ENCODE results near the gene NNAT. TPM values are rescaled to one million over a fixed set of nuclear protein-coding genes. Genes with fewer than 3 reads are reported as not detected.

The NNAT gene
- total and polyA plus RNA-seq, 12 donors, result 0.24 to 1.1 (median 0.46) TPM; not detected in 5

- no peak for ATAC-seq
- intact Hi-C loops (cut with DNase I), result loop anchor here in 9 of 10 donors (5.0 to 10.0 kb wide), 7 partner anchors 145 to 335 kb away; partner anchors contain the start of gene MANBAL (in 1 of the 9)
- H3K27ac ChIP-seq, result no peak overlapping the region
- no peaks in the 10 kb centered on the region for H3K27me3 ChIP-seq
- no peaks in the 10 kb centered on the region for H3K36me3 ChIP-seq
- H3K4me3 ChIP-seq, result no peak overlapping the region
- no peak for DNase-seq
- H3K9me3 ChIP-seq, result no peaks in the 10 kb centered on the region
- TF ChIP-seq CTCF (IDR thresholded peaks at IDR 0.05), result no peak
- H3K4me1 ChIP-seq, result peaks cover 0 to 15% (median 6%) of the 10 kb centered on the region in 9 donors
- 94 to 96% methylated on average over 3 of the region's 3 CpGs for WGBS, 2 donors
Measured at GRCh38 chr20:37531856-37532255, 10.8 kb downstream of the NNAT start.

- Histone ChIP-seq H3K27ac (no peak overlapping the region), H3K9me3 (no peaks in the 10 kb centered on the region), H3K36me3 (no peaks in the 10 kb centered on the region), H3K4me1 (peaks cover 0 to 14% (median 5%) of the 10 kb centered on the region in 9 donors), H3K27me3 (no peaks in the 10 kb centered on the region), H3K4me3 (no peak overlapping the region)
- intact Hi-C loops (cut with DNase I), result loop anchor here in 9 of 10 donors (5.0 to 10.0 kb wide), 7 partner anchors 146 to 336 kb away; partner anchors contain the start of gene MANBAL (in 1 of the 9)
- no peak for TF ChIP-seq CTCF (IDR thresholded peaks at IDR 0.05)
- no peak for ATAC-seq
- DNase-seq, result no peak
- 83 to 84% methylated on average over 2 of the region's 2 CpGs for WGBS, 2 donors
Measured at GRCh38 chr20:37533154-37533715, 12.2 kb downstream of the NNAT start.

- Histone ChIP-seq H3K36me3 (no peaks in the 10 kb centered on the region), H3K4me3 (no peak overlapping the region), H3K9me3 (no peaks in the 10 kb centered on the region), H3K27me3 (no peaks in the 10 kb centered on the region), H3K27ac (no peak overlapping the region), H3K4me1 (peaks cover 0 to 8% (median 0%) of the 10 kb centered on the region in 9 donors)
- 67 to 72% methylated on average over 6 of the region's 6 CpGs for WGBS, 2 donors
- ATAC-seq (peak; percentile 81 to 92 (median 86)), DNase-seq (peak in 1 of 2 donors; percentile 64)
- intact Hi-C loops (cut with DNase I), result loop anchor here (1.0 to 10.0 kb wide), 16 partner anchors 147 to 342 kb away; partner anchors contain the start of gene MANBAL (in 1 of the 10)
- TF ChIP-seq CTCF (IDR thresholded peaks at IDR 0.05), result peak; percentile 78 to 92 (median 88)
Measured at GRCh38 chr20:37534401-37535157, 13.5 kb downstream of the NNAT start.

- no peak overlapping the region for H3K4me3 ChIP-seq
- TF ChIP-seq CTCF (IDR thresholded peaks at IDR 0.05), result no peak
- no peaks in the 10 kb centered on the region for H3K9me3 ChIP-seq
- intact Hi-C loops (cut with DNase I), result loop anchor here in 8 of 10 donors (2.0 to 10.0 kb wide), 9 partner anchors 151 to 343 kb away; no protein-coding TSS in a partner anchor
- H3K36me3 ChIP-seq, result no peaks in the 10 kb centered on the region
- no peaks in the 10 kb centered on the region for H3K27me3 ChIP-seq
- no peak overlapping the region for H3K27ac ChIP-seq
- peaks cover 0 to 8% (median 0%) of the 10 kb centered on the region in 9 donors for H3K4me1 ChIP-seq
- 71 to 72% methylated on average over 10 of the region's 10 CpGs for WGBS, 2 donors
- DNase-seq (no peak), ATAC-seq (no peak)
Measured at GRCh38 chr20:37535443-37536132, 14.5 kb downstream of the NNAT start.

All from heart right ventricle (tissue), 16 donors.